IPS-11a (cell line): ENCODE results near the gene HUWE1.

ENCODE experiments used
- H3K4me3 ChIP-seq: one replicate; pipeline ENCODE4 v1.5.1; 2013; ENCODE audit warnings: low read depth, low read length, control low read depth

Gene HUWE1

DNA sequence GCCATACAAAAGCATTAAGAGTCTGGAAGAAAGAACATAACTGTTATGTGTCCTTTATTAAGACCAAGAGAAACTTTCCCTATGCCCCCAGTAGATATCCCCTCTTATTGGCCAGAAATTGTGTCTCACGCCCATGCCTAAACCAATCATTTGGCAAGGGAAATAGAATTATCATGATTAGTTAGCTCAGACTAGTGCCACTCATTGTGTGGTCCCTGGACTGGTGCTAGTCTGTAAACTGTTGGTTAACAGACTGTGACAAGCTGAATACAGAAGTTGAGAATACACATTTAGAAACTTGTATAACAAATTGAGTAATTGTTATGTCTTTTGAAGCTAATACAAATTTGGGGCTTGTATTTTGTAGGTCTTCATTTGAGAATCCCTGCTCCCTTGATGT lies 8.1 kb upstream of the HUWE1 start:
- H3K4me3 ChIP-seq = no peak overlapping the region

DNA sequence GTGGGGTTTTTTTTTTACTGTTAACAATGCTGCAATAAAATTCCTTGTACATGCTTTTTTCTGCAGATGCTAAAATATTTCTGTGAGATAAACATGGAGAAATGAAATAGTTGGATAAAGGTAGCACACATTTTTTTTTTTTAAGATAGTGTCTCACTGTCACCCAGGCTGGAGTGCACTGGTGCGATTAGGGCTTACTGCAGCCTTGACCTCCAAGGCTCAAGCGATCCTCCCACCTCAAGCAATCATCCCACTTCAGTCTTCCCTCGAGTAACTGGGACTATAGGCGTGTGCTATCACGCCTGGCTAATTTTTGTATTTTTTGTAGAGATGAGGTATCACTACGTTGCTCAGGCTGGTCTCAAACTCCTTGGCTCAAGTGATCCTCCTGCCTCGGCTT lies 1.8 kb upstream of the HUWE1 start:
- H3K4me3 ChIP-seq = no peak overlapping the region

DNA sequence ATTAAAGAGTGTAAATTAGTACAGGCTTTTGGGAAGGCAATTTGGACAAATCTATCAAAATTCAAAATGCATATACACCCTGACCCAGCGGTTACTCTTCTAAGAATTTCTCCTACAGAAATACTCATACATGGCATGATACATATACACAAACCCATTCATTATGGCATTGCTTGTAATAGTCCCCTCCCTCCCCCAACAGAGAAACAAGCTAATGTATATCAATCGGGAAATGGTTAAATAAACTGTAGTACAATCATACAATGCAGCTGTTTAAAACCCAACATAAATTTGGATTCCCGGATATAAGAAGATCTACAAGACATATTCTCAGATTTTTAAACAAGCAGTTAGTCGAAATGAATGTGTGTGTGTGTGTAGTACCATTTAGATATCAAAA lies 808 bp downstream of the HUWE1 start:
- peak overlapping the region; percentile 67 for H3K4me3 ChIP-seq

DNA sequence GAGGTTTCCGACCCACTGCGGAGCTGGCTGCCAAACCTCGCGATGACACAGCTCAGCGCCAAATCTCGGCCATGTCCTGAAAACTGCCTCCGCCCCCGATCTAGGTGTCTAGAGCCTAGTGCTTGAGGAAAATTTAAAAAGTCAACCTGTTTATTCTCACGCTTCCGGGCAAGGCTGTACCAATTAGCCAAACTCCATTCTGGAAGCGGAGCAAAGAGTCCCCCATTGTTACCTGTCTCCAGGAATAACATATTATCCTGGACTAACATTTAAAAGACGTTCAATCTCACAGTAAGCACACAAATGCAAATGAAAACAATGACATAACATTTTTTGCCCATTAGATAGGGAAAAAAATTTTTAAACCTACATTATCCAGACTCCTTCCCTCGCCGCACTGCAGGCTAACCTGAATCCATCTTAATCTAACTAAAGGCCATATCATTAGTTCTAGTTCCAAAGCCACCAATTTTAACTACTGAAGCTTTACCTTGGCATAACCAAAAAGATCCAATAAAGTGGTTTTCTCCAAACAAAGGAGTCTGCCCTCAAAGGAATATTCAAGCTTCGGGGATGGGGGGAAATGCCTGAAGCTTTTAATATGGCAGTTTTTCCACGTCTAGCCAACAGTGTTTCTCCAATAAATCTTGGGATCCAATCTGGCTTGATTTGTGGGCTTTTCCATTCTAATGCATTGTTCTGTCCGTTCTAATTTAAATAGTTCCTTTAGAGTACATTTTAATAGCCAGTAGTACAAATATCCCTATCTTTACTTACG lies 1.9 kb downstream of the HUWE1 start:
- H3K4me3 ChIP-seq = peak overlapping the region; percentile 67

DNA sequence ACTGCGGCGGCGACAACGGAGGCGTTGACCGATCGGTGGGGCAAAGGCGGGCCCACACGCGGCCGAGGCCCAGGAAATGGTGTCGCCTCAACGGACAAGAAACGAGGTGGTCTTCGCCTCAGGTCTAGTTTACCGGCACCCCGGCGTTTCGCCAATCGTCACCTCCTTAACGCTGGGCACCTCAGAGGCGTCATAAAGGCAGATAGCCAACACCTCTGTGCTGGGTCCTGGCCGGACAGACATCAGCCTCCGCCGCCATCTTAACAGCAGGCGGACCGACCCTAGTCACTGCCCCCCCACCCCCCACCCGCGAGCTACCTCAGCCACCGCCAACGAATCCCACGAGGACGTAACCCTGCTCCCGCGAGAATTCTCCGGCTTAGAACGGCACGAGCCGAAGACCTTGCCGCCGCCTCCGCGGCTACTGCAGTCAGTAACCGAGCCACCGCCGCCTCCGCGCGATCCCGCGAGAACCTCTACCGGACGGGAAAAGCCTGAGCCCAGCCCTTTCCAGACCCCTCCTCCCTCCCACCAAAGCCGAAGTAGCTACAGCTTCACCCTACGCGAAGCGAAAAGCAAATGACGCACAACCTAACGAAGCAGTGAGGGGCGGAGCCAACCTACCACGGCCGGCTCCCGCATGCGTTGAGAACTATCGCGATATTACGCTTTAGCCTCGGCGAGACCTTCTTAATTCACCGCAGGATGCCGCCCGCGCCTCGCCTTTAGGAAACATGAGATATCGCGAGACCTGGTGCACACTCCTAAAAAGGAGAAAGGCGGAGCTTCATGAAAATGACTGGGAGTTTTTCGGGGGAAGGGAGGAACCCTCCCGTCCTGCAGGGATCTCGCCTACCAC lies 2.7 kb downstream of the HUWE1 start:
- H3K4me3 ChIP-seq = peak overlapping the region; percentile 72

DNA sequence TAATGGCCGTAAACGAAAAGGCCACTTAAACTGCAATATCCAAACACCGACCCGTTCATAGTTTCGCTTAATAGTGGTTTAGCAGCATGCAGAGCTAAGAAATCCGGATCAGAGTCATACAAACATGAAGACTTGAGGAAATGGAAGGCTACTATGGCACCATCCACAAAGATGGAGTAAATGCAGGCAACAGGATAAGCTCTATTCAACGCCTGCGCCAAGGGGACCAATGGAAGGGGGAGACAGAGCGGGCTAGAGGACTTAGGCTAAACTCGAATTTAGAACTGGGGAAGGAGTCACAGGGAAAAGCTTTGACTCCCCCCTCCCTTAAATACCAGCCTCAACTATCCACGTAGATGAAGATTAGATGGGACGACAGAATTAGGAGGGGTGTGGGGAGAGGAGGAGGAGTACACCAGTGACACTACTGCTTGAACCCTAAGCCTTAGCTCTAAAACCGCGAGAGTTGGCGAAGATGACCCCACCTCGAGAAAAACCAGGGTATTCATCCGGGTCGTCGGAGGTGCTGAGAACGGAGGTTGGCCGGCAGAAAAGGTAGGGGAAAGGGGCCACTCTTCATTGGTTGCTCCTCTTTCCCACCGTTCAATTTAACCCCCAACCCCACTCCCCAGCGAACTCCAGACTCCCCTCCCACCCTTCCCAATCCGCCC lies 3.5 kb downstream of the HUWE1 start:
- H3K4me3 ChIP-seq = peak overlapping the region; percentile 72

DNA sequence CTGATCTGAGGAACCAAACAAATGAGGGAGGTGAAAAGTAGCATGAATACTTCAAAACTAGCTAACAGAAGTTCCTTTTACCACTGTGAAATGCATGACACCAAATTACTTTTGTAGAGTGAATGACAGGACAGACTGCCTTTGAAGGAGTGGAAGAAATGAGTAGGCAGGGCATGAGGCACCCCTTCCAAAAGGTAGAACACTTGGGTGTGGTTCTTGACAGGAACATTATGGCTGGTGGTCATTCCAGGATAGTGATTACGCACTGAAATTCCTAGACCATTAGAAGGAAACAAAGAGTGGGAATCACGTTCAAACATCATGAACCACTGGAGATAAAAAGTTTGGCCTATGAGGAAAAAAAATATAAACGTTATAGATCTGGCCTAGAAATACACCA lies 4.9 kb downstream of the HUWE1 start:
- H3K4me3 ChIP-seq = no peak overlapping the region

DNA sequence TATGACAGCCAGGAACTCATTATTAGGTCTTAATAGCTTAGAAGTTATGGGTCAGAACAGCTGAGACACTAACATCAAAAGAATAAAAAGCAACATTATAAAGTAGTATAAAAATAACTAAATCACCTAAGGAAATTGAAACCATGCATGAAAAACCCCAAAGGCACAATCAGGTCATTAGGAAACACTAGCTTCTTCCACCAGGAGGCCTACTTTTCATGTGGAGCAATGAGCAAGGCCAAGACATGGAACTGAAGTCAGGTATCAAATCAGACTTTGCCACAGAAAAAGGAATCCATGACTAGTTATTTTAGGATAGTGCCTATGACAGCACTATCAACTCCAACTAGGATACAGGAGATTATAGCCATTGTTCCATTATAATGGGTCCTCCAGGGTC lies 7.9 kb downstream of the HUWE1 start:
- no peak overlapping the region for H3K4me3 ChIP-seq

DNA sequence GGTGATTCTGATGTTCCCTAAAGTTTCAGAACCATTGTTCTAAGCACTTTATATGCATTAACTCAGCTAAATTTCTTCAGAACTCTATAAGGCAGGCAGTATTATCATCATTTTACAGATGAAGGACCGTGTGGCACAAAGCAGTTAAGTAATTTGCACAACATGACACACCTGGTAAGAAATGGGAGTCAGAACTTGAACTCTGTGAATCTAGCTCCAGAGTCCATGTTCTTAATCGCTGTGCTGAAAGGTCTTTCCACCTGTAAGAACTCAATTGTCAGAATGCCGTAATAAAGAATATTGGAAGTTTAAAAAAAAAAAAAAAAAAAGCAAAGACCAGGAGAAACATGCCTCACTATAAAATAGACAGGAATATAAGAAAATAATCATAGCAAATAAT lies 9.2 kb downstream of the HUWE1 start:
- H3K4me3 ChIP-seq = no peak overlapping the region

DNA sequence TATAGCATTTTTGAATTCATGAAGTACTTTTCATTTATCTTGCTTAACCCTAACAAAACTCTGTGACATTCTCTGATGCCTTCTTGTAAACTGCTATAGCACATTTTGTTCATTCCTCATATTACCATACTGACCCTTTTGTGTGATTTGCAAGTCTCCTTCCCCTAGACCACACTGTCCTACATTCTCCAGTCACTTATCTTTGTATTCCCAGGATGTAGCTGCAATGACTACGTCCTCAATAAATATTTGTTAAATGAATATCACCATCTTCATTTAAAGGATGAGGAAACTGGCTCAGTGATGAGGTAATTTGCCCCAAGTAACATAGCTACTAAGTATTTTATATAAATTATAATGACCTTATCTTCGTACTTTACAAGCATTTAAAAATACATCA lies 11.9 kb downstream of the HUWE1 start:
- no peak overlapping the region for H3K4me3 ChIP-seq

DNA sequence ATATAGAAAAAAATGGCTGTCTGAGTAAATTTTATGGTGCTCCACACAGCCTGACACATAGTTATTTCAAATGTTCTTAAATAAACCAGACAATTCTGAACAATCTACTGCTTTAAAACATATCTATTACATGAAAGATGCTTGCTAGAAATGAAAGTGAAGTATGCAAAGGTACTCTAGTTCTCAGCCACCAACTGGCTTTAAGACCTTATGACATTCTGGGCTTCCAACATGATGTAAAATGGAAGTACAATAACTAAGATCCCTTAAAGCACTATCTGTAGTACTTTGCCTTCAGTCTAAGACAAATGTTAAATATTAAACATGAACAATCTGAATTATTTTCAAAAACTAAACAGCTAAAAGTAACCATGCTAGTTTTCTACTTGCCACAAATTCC lies 17.3 kb downstream of the HUWE1 start:
- H3K4me3 ChIP-seq = no peak overlapping the region

DNA sequence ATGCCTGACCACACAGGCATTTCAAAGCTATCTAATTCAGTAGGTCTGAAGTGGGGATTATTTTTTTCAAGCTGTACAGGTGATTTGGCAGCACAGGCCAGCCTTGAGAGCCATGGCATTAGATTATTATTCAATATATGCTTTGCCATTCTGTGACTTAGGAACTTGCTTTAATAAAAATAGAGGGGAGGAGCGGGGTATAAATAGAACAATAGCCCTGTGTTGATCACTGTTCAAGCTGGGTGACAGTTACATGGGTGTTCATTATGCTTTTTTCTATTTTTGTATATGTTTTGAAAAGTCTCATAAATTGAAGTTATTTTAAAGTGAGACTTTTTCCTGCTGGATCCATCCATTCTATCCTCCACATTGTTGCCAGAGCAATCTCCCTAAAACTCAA lies 20.3 kb downstream of the HUWE1 start:
- no peak overlapping the region for H3K4me3 ChIP-seq

DNA sequence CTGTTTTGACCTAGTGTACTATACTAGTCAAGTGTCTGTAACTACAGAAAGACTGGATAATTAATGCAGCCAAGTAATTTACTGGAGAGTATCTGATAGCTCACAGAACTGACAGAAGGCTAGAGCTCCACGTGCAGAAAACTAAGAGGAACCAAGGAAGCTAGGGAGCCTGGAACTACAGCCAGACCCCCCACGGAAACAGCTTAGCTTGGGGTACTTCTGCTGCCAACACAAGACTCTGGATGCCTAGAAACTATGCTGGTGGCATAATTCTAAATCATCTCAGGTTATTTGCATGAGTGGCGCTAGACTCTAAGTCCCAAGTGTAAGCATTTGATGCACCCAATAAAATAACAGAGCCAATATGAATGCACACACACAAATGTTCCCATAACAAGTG lies 26.5 kb downstream of the HUWE1 start:
- no peak overlapping the region for H3K4me3 ChIP-seq

DNA sequence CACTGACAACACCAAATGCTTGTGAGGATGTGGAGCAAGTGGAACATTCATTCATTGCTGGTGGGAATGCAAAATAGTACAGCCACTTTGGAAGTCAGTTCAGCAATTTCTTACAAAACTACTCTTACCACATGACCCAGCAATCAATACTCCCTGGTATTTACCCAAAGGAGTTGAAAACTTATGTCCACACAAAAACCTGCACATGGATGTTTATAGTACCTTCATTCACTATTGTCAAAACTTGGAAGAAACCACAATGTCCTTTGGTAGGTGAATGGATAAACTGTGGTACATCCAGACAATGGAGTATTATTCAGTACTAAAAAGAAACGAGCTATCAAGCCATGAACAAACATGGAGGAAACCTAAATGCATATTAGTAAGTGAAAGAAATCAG lies 27.5 kb downstream of the HUWE1 start:
- no peak overlapping the region for H3K4me3 ChIP-seq

DNA sequence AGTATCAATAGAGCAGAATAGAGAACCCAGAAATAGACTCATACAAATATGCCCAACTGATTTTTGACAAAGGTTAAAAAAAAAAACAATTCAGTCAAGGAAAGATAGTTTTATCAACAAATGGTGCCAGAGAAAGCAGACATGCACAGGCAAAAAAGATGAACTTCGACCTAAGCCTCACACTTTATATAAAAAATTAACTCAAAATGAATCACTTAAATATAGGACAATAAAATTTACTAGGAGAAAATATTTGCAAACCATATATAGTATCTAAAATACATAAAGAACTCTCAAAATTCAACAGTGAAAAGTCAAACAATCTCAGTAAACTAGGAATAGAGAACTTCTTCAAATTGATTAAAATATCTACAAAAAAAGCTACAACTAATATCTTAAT lies 29.7 kb downstream of the HUWE1 start:
- H3K4me3 ChIP-seq = no peak overlapping the region

DNA sequence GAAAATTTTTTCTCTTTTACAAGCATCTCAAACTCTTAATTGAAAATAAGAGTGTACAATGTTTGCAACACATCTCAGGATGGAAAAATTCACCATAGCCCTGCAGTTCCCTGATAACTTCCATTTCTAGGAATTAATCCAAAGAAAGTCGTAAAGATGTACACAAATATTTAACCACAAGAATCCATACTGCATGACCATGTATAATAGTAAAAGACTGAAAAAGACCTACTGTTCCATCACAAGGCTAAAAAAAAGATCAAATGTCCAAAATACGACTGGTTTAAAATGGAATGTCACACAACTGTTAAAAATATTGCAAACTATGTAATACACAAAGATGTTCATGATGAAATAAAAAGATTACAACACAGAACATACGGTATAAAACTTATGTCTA lies 32.1 kb downstream of the HUWE1 start:
- H3K4me3 ChIP-seq = no peak overlapping the region

DNA sequence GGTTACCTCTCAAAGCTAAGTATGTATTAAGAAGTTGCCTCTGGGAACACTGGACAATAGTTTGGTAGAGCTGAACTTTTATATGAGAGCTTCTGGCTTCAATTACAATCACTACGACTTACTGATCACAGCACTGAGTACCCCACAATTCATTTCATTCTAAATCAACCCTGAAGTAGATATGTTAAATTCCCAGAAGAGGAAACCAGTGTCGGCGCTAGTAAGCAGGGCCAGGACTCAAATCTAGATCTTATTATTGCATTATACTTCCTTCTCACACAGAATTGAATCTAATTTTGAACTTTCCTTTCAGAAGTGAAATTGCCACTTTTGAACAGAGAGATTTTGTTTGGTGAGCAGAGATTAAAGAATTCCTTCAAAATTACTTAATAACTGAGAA lies 41.8 kb downstream of the HUWE1 start:
- no peak overlapping the region for H3K4me3 ChIP-seq

DNA sequence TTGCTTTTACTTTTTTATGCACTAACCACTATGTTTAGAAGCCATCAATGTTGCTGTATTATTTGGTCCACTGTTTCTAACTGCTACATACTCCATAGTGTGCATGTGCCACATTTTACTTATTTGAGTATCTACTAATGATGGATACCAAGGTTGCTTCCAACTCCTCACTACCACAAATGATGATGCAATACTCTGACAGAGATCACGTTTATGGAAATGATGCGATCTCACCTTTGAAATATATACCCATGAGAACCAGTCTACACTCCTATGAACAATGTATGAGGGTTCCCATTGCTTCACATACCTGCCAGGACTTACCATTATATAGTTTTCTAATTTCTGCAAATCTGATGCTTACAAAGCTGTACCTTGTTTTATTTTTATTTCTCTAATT lies 44.2 kb downstream of the HUWE1 start:
- no peak overlapping the region for H3K4me3 ChIP-seq

DNA sequence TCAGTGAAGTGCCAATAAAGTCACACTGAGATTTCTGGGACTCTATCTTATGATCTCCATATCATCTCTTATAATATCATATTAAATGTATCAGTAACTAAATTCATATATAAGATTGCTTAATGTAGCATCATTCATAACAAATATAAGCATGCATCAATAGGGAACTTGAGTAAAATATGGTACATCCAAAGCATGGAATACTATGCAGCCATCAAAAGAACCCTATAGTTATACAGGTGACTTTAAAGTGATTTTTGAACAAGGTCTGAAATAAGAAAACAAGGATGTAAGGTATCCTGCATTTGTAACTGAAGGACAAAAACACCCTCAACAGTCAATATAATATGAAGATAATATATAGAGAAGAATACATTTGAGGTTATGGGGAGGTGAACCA lies 47.3 kb downstream of the HUWE1 start:
- H3K4me3 ChIP-seq = no peak overlapping the region

DNA sequence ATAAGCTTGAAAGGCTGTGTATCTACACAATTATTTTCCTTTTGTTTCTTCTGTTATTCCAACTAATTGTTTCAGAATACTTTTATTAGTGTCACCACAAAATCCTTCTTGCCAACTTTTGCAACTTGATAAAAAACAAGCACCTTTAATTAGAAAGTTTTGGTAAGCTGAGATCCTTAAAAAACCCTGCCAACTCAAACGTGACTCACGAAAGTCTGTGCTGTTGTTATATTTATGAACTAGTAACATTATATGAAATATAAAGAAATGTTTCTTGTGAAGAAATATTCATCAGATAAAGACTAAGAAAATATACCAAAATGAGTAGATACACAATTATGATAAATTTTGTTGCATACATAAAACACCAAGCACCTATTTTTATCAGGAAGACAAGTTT lies 49.0 kb downstream of the HUWE1 start:
- H3K4me3 ChIP-seq = no peak overlapping the region

DNA sequence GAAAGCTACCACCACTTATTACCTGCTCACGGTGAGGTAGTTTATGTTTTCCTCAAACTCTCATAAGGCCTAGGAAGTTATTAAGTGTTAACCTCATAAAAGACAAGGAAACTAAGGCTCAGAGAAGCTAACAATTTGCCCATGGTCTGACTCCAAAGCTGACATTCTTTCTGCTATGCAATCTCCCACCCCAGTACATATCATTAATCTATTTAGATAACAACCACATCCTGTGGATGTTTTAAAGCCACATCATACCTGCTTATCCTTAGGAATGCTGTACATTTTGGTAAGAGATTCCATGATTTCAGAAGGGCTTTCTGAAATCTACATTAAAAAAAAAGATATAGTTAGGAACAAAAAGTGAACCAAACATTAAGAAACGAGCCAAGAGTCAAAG lies 55.4 kb downstream of the HUWE1 start:
- no peak overlapping the region for H3K4me3 ChIP-seq

DNA sequence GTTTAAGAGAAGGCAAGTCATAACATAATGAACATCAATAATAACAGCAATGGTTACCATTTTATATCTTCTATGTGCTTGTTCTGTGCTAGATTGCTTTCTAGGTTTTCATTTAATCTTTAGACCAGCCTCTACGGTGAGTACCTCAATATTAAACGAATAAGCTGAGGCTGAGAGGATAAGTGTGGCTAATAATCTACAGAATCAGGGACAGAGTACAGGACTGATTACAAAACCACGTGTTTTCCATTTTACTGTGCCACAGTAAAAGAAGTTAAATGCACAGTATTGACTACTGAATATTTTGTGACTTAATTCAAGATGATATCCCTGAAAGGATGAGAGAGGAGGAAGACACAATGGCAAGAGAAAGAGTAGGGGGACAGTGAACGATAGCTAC lies 56.3 kb downstream of the HUWE1 start:
- no peak overlapping the region for H3K4me3 ChIP-seq
